K562 (cell line): Measurements from ENCODE around the gene PSME1. TPM values are rescaled to one million over a fixed set of nuclear protein-coding genes. Genes with fewer than 3 reads are reported as not detected.

Source experiments
- ATAC-seq: fragments of 200-7000 bp; cut with Tn5 transposase; 3 replicates; pipeline ENCODE4 v1.9.1; 2020; ENCODE audit warnings: moderate library complexity
- BruUV-seq: library from RNA; stranded (reverse); fragments of 400-500 nt; replicated peaks from 2 replicates; lab custom pipeline; 2021; lab: Mats Ljungman, UMichigan
- CTCF ChIA-PET: fragments of 300-600 bp; formaldehyde crosslinking; extraction: SDS; loops from one replicate; lab custom pipeline; 2021; ENCODE audit warnings: low intra/inter-chr PET ratio; lab: Yijun Ruan, JAX
- POLR2A ChIA-PET: fragments of 300-600, 350-650 bp; sonication (Branson Sonifier 250); formaldehyde crosslinking; extraction: SDS; loops from one replicate; lab custom pipeline; 2021; ENCODE audit warnings: antibody characterized with exemption, inconsistent platforms; lab: Yijun Ruan, JAX
- DNase-seq, 4 experiments: peaks; one replicate each; pipeline versions ENCODE4 v3.0.0 to v3.0.0-alpha.2; 2011 to 2018; ENCODE audit warnings: low spot score in 3 of 4, mixed read lengths in 3 of 4; ENCODE audit errors: extremely low read depth in 1 of 4
- FAIRE-seq: peaks from 2 replicates; lab custom pipeline; 2011; peaks lifted over from hg19 to GRCh38; lab: Jason Lieb, UNC
- H2AFZ ChIP-seq: 2 replicates; pipeline ENCODE4 v1.6.0; 2011; ENCODE audit warnings: low read depth, low read length, control low read depth, inconsistent platforms
- H3K27ac ChIP-seq: fragments of 200-600 bp; 3 replicates; pipeline ENCODE4 v1.8.0; 2011; ENCODE audit warnings: low read depth, mild to moderate bottlenecking, control low read depth, inconsistent platforms, low read length, moderate library complexity, mixed read lengths; ENCODE audit errors: extremely low read depth
- H3K27me3 ChIP-seq, 2 experiments: fragments of 300-600 bp in 1 of 2; 2 replicates in 1 of 2; 3 replicates in 1 of 2; pipeline versions ENCODE4 v1.6.0 to v1.8.0; 2011; ENCODE audit warnings: inconsistent platforms in 2 of 2, low read length in 2 of 2, mild to moderate bottlenecking in 1 of 2, mixed read lengths in 1 of 2, moderate library complexity in 1 of 2; ENCODE audit not compliant: control insufficient read depth in 2 of 2, insufficient read depth in 2 of 2
- H3K36me3 ChIP-seq: fragments of 300-600 bp; 3 replicates; pipeline ENCODE4 v1.8.0; 2011; ENCODE audit warnings: mild to moderate bottlenecking, low read length, inconsistent platforms; ENCODE audit not compliant: control insufficient read depth, insufficient read depth
- H3K4me1 ChIP-seq, 2 experiments: fragments of 200-600 bp in 1 of 2; replicated peaks in 1 of 2; 2 replicates in 1 of 2; 3 replicates in 1 of 2; pipeline versions ENCODE4 v1.5.1 to v1.8.0; 2011; ENCODE audit warnings: inconsistent platforms in 2 of 2, low read length in 2 of 2, mild to moderate bottlenecking in 1 of 2, mixed read lengths in 1 of 2, moderate library complexity in 1 of 2; ENCODE audit not compliant: control insufficient read depth in 2 of 2, insufficient read depth in 2 of 2
- H3K4me2 ChIP-seq: 2 replicates; pipeline ENCODE4 v1.6.1; 2011; ENCODE audit warnings: low read length, control low read depth, inconsistent platforms, mixed read lengths; ENCODE audit not compliant: insufficient read depth
- H3K4me3 ChIP-seq: fragments of 200-600 bp; sonication (generic), shearing (Covaris generic); 2 replicates; pipeline ENCODE4 v1.5.1; 2016; ENCODE audit warnings: control low read depth, inconsistent platforms
- H3K79me2 ChIP-seq: fragments of 200-600 bp; 3 replicates; pipeline ENCODE4 v1.8.0; 2011; ENCODE audit warnings: low read length, inconsistent platforms; ENCODE audit not compliant: control insufficient read depth, insufficient read depth
- H3K9ac ChIP-seq, 2 experiments: 2 replicates each; pipeline versions ENCODE4 v1.6.0 to v1.6.1; 2011; ENCODE audit warnings: low read depth in 2 of 2, low read length in 2 of 2, control low read depth in 1 of 2, inconsistent platforms in 1 of 2, mild to moderate bottlenecking in 1 of 2, mixed read lengths in 1 of 2; ENCODE audit not compliant: insufficient read depth in 1 of 2
- H3K9me1 ChIP-seq: one replicate; pipeline ENCODE4 v1.6.0; 2011; ENCODE audit warnings: inconsistent platforms, mild to moderate bottlenecking, low read length, moderate library complexity; ENCODE audit not compliant: control insufficient read depth, insufficient read depth
- H3K9me3 ChIP-seq: replicated peaks from 2 replicates; pipeline ENCODE4 v1.5.1; 2011; ENCODE audit warnings: low read depth, low read length, inconsistent platforms; ENCODE audit not compliant: control insufficient read depth, insufficient read depth
- H4K20me1 ChIP-seq: replicated peaks from 2 replicates; pipeline ENCODE4 v1.6.1; 2011; ENCODE audit warnings: low read length, inconsistent platforms, mixed read lengths; ENCODE audit not compliant: control insufficient read depth, insufficient read depth
- C11orf30 ChIP-seq: fragments of 450-650 bp; IDR thresholded peaks from 2 replicates; pipeline ENCODE4 v1.6.1; 2016; ENCODE audit warnings: low read depth, mild to moderate bottlenecking
- MAFF ChIP-seq: IDR thresholded peaks from 2 replicates; pipeline ENCODE4 v1.6.1; 2012; ENCODE audit warnings: low read length, improper control_type of control experiment
- MAFG ChIP-seq: fragments of 450-650 bp; conservative IDR thresholded peaks from 2 replicates; pipeline ENCODE4 v1.6.1; 2016; ENCODE audit warnings: missing genetic modification characterization, missing compliant biosample characterization
- MAFK ChIP-seq: IDR thresholded peaks from 2 replicates; pipeline ENCODE4 v1.6.1; 2011; ENCODE audit warnings: low read length, improper control_type of control experiment
- ZNF316 ChIP-seq: fragments of 450-650 bp; IDR thresholded peaks from 2 replicates; pipeline ENCODE4 v1.6.1; 2016
- ZNF408 ChIP-seq: fragments of 250-450 bp; sonication (Bioruptor Pico); IDR thresholded peaks from 2 replicates; pipeline ENCODE4 v1.4.0; 2020; ENCODE audit warnings: low read depth, mild to moderate bottlenecking, moderate library complexity
- WGBS: fragments of 100-300 bp; shearing (Covaris generic); methylation state at CpG from one replicate; pipeline ENCODE4 v1.1.6; 2016; ENCODE audit warnings: low coverage, mixed read lengths; ENCODE audit not compliant: insufficient coverage; ENCODE audit errors: missing lambda C conversion rate; 5-methylcytosine and 5-hydroxymethylcytosine counted together
- in situ Hi-C: fragments of 300-500 bp; cut with MboI; formaldehyde crosslinking; loops from 4 replicates; pipeline ENCODE4 v1.15.0; 2018; ENCODE audit warnings: inconsistent platforms, mixed read lengths
- intact Hi-C: fragments of 100-400 bp; cut with micrococcal nuclease; formaldehyde crosslinking; loops from 2 replicates; pipeline ENCODE4 v1.14.2; 2022
- polyA plus RNA-seq, 8 experiments: library from polyadenylated mRNA; depleted of rRNA in 4 of 8; stranded (reverse) in 5 of 8; unstranded in 3 of 8; fragments of >200 nt; fragmentation: Nextera tagmentation in 2 of 8; fragmentation: Illumina TruSeq in 1 of 8; extraction: Ambion mirVana in 2 of 8; extraction: Trizol in 1 of 8; gene quantifications; 2 replicates each; pipeline versions ENCODE4 v1.2.1 to v1.2.3, GENCODE V29; 2011 to 2014; ENCODE audit warnings: inconsistent platforms in 1 of 8, missing spikeins in 1 of 8
- total RNA-seq, 7 experiments: library from RNA; depleted of rRNA in 6 of 7; stranded (reverse); fragments of >200 nt in 6 of 7; fragmentation: Illumina TruSeq in 2 of 7; extraction: Trizol in 2 of 7; gene quantifications; 2 replicates each; pipeline versions ENCODE4 v1.2.1 to v1.2.3, GENCODE V29; 2011 to 2021; ENCODE audit warnings: low replicate concordance in 1 of 7
- TF ChIP-seq, protein P1 (sequence below): sonication (generic); formaldehyde crosslinking; IDR thresholded peaks from 2 replicates; pipeline ENCODE4 v1.8.0; 2023; ENCODE audit warnings: mild to moderate bottlenecking, missing genetic modification reagents

PSME1 gene
- total and polyA plus RNA-seq, 9 of the 15 experiments (the other 6 are each of a cell fraction or from before 2014, with no cell fraction given): 20.3 to 180 (median 67.5) TPM

DNA sequence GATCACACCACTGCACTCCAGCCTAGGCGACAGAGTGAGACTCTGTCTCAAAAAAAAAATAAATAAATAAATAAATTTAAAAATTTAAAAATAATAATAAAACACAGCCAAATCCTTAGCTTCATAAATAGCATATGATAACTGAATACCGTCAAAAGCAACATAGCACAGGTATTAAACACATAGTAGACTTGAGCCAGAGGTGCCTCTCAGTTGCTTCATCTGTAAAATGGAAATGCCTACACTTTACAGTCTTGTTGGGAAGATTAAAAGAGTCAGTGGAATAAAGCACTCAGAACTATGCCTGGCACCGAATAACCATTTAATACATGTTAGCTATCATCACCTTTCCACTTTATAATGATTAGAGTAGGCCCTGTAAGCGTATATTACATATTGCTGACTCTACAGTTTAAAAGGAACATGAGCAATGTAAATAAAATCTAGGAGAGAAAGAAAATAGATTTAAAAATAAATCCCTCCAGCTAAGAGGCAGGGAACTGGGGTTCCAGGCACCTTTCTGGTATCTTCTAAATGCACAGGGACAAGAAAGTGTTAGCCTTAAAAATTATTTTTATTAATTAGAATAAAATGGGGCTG lies 29.2 kb upstream of the PSME1 start:
- no peak for ATAC-seq

More for the DNA sequence above, 29.2 kb upstream of the PSME1 start:
- Histone ChIP-seq H4K20me1 (no peaks in the 10 kb centered on the region), H3K4me1 (peaks cover 0 to 3% of the 10 kb centered on the region in 2 experiments; a peak in 2 of 5 replicates), H3K4me2 (no peak overlapping the region), H3K79me2 (no peaks in the 10 kb centered on the region), H3K9ac (no peak overlapping the region), H2AFZ (no peak overlapping the region), H3K36me3 (peaks cover 19% of the 10 kb centered on the region; the same call in 2 of the 3 replicates), H3K9me1 (no peaks in the 10 kb centered on the region), H3K4me3 (no peak overlapping the region), H3K27ac (no peak overlapping the region), H3K9me3 (no peaks in the 10 kb centered on the region; the same call in 1 of the 2 replicates), H3K27me3 (no peaks in the 10 kb centered on the region)
- WGBS: 50% methylated on average over 4 of the region's 4 CpGs
- in situ Hi-C loops (no loop called here), intact Hi-C loops (loop anchor here (5.0 kb wide), 1 partner anchor 209 kb away; no protein-coding TSS in a partner anchor)
- no TSS peak for BruUV-seq
- no peak for TF ChIP-seq ZNF408 (CRISPR knock-in tag)
- TF ChIP-seq C11orf30: peak; percentile 76
- TF ChIP-seq ZNF316: peak; percentile 88
- peak; percentile 60 for TF ChIP-seq MAFG (tag)
- TF ChIP-seq, protein P1, sequence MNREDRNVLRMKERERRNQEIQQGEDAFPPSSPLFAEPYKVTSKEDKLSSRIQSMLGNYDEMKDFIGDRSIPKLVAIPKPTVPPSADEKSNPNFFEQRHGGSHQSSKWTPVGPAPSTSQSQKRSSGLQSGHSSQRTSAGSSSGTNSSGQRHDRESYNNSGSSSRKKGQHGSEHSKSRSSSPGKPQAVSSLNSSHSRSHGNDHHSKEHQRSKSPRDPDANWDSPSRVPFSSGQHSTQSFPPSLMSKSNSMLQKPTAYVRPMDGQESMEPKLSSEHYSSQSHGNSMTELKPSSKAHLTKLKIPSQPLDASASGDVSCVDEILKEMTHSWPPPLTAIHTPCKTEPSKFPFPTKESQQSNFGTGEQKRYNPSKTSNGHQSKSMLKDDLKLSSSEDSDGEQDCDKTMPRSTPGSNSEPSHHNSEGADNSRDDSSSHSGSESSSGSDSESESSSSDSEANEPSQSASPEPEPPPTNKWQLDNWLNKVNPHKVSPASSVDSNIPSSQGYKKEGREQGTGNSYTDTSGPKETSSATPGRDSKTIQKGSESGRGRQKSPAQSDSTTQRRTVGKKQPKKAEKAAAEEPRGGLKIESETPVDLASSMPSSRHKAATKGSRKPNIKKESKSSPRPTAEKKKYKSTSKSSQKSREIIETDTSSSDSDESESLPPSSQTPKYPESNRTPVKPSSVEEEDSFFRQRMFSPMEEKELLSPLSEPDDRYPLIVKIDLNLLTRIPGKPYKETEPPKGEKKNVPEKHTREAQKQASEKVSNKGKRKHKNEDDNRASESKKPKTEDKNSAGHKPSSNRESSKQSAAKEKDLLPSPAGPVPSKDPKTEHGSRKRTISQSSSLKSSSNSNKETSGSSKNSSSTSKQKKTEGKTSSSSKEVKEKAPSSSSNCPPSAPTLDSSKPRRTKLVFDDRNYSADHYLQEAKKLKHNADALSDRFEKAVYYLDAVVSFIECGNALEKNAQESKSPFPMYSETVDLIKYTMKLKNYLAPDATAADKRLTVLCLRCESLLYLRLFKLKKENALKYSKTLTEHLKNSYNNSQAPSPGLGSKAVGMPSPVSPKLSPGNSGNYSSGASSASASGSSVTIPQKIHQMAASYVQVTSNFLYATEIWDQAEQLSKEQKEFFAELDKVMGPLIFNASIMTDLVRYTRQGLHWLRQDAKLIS (CRISPR knock-in tag): no peak
- TF ChIP-seq MAFF: peak; percentile 67; the same call in 1 of the 2 replicates
- TF ChIP-seq MAFK: peak; percentile 61; the same call in 1 of the 2 replicates
- ChIA-PET CTCF (no interaction called here), POLR2A (interaction anchor here (0.6 to 4.8 kb wide), 4 partner anchors 11 to 1517 kb away, joined by 3 to 29 read pairs (median 8); partner anchors contain the start of gene PCK2)
- DNase-seq (no peak), FAIRE-seq (no peak)
